IMR-90 (cell line): Measurements from ENCODE around the gene GALNT6. TPM values are rescaled to one million over a fixed set of nuclear protein-coding genes. Genes with fewer than 3 reads are reported as not detected.

Experiments
- ATAC-seq: fragments of 200-7000 bp; cut with Tn5 transposase; 2 replicates; pipeline ENCODE4 v1.9.1; 2020; ENCODE audit warnings: low read depth, mild to moderate bottlenecking, moderate library complexity
- BruUV-seq: library from RNA; stranded (reverse); fragments of 400-500 nt; replicated peaks from 2 replicates; lab custom pipeline; 2021; lab: Mats Ljungman, UMichigan
- CTCF ChIA-PET: fragments of 300-600 bp; formaldehyde crosslinking; extraction: SDS; loops from one replicate; lab custom pipeline; 2021; ENCODE audit warnings: antibody characterized with exemption; lab: Yijun Ruan, JAX
- POLR2A ChIA-PET: fragments of 300-600 bp; sonication (Branson Sonifier 250); formaldehyde crosslinking; loops from one replicate; lab custom pipeline; 2022; ENCODE audit warnings: antibody characterized with exemption; ENCODE audit not compliant: unreplicated experiment; lab: Charles Lee
- DNase-seq: peaks from one replicate; pipeline ENCODE4 v3.0.0; 2013
- H2AFZ ChIP-seq: replicated peaks from 2 replicates; pipeline ENCODE3; 2013; ENCODE audit warnings: low read length, mild to moderate bottlenecking; ENCODE audit not compliant: poor library complexity
- H2AK5ac ChIP-seq: 2 replicates; pipeline ENCODE4 v1.6.1; 2013; ENCODE audit warnings: low read depth, low read length, inconsistent platforms
- H2AK9ac ChIP-seq: replicated peaks from 2 replicates; pipeline ENCODE3; 2013; ENCODE audit warnings: mild to moderate bottlenecking, low read depth, low read length, moderate library complexity; ENCODE audit not compliant: poor library complexity
- H2BK120ac ChIP-seq: 2 replicates; pipeline ENCODE4 v1.6.1; 2013; ENCODE audit warnings: low read depth, low read length, inconsistent platforms
- H2BK15ac ChIP-seq: 3 replicates; pipeline ENCODE4 v1.6.1; 2013; ENCODE audit warnings: low read depth, low read length, inconsistent platforms
- H2BK20ac ChIP-seq: 2 replicates; pipeline ENCODE4 v1.6.1; 2013; ENCODE audit warnings: low read depth, mild to moderate bottlenecking, inconsistent platforms, low read length, moderate library complexity
- H2BK5ac ChIP-seq: 2 replicates; pipeline ENCODE4 v1.6.1; 2013; ENCODE audit warnings: mild to moderate bottlenecking, low read depth, low read length, inconsistent platforms; ENCODE audit not compliant: poor library complexity, severe bottlenecking
- H3K14ac ChIP-seq: replicated peaks from 2 replicates; pipeline ENCODE4 v1.6.1; 2013; ENCODE audit warnings: low read depth, low read length, inconsistent platforms
- H3K18ac ChIP-seq: 2 replicates; pipeline ENCODE4 v1.6.1; 2013; ENCODE audit warnings: low read depth, low read length, control low read depth
- H3K23ac ChIP-seq: 2 replicates; pipeline ENCODE4 v1.6.1; 2013; ENCODE audit warnings: low read depth, low read length, inconsistent platforms
- H3K27ac ChIP-seq: 2 replicates; pipeline ENCODE4 v1.5.1; 2013; ENCODE audit warnings: mild to moderate bottlenecking, control low read depth, low read length; ENCODE audit not compliant: insufficient read depth
- H3K27me3 ChIP-seq: 2 replicates; pipeline ENCODE4 v1.6.1; 2013; ENCODE audit warnings: low read length; ENCODE audit not compliant: control insufficient read depth, insufficient read depth
- H3K36me3 ChIP-seq: 2 replicates; pipeline ENCODE4 v1.6.1; 2013; ENCODE audit warnings: low read length, mixed read lengths; ENCODE audit not compliant: control insufficient read depth, insufficient read depth
- H3K4ac ChIP-seq: 2 replicates; pipeline ENCODE4 v1.6.1; 2013; ENCODE audit warnings: low read depth, low read length, inconsistent platforms
- H3K4me1 ChIP-seq: 2 replicates; pipeline ENCODE4 v1.6.1; 2013; ENCODE audit warnings: low read length, mixed read lengths; ENCODE audit not compliant: control insufficient read depth, insufficient read depth
- H3K4me2 ChIP-seq: 2 replicates; pipeline ENCODE4 v1.6.1; 2013; ENCODE audit warnings: low read depth, mild to moderate bottlenecking, control low read depth, low read length, moderate library complexity
- H3K4me3 ChIP-seq: 2 replicates; pipeline ENCODE4 v1.5.1; 2013; ENCODE audit warnings: low read depth, mild to moderate bottlenecking, control low read depth, low read length, moderate library complexity; ENCODE audit not compliant: insufficient read depth
- H3K56ac ChIP-seq: 2 replicates; pipeline ENCODE4 v1.6.1; 2013; ENCODE audit warnings: low read length, inconsistent platforms; ENCODE audit not compliant: insufficient read depth; ENCODE audit errors: extremely low read depth
- H3K79me1 ChIP-seq, 2 experiments: 2 replicates each; pipeline ENCODE4 v1.6.1; 2013; ENCODE audit warnings: low read length in 2 of 2, inconsistent platforms in 1 of 2, low read depth in 1 of 2
- H3K9ac ChIP-seq: 2 replicates; pipeline ENCODE4 v1.6.1; 2013; ENCODE audit warnings: low read depth, low read length, control low read depth
- H3K9me1 ChIP-seq: 2 replicates; pipeline ENCODE4 v1.6.1; 2013; ENCODE audit warnings: low read length, inconsistent platforms; ENCODE audit not compliant: insufficient read depth
- H3K9me3 ChIP-seq: 2 replicates; pipeline ENCODE4 v1.6.1; 2013; ENCODE audit warnings: low read length; ENCODE audit not compliant: control insufficient read depth, insufficient read depth
- H4K20me1 ChIP-seq: 2 replicates; pipeline ENCODE4 v1.6.1; 2013; ENCODE audit warnings: low read length, inconsistent platforms; ENCODE audit not compliant: insufficient read depth
- H4K5ac ChIP-seq: 2 replicates; pipeline ENCODE4 v1.6.1; 2013; ENCODE audit warnings: mild to moderate bottlenecking, low read depth, low read length, control low read depth
- H4K8ac ChIP-seq, 2 experiments: 2 replicates each; pipeline ENCODE4 v1.6.1; 2013; ENCODE audit warnings: low read depth in 2 of 2, low read length in 2 of 2, control low read depth in 1 of 2, inconsistent platforms in 1 of 2
- H4K91ac ChIP-seq: 2 replicates; pipeline ENCODE4 v1.6.1; 2013; ENCODE audit warnings: low read depth, low read length, inconsistent platforms; ENCODE audit not compliant: insufficient read depth
- BHLHE40 ChIP-seq: fragments of 150-350 bp; IDR thresholded peaks from 2 replicates; pipeline ENCODE4 v1.6.1; 2016; ENCODE audit warnings: mild to moderate bottlenecking, low read depth, low read length
- CEBPB ChIP-seq: IDR thresholded peaks from 2 replicates; pipeline ENCODE4 v1.6.1; 2012; ENCODE audit warnings: low read depth, low read length, improper control_type of control experiment
- CHD1 ChIP-seq: IDR thresholded peaks from 2 replicates; pipeline ENCODE4 v1.6.1; 2012; ENCODE audit warnings: low read depth, low read length, improper control_type of control experiment
- CTCF ChIP-seq: conservative IDR thresholded peaks from 2 replicates; pipeline ENCODE4 v1.5.1; 2012; ENCODE audit warnings: mild to moderate bottlenecking, low read depth, low read length, improper control_type of control experiment
- ELK1 ChIP-seq: fragments of 150-350 bp; IDR thresholded peaks from 2 replicates; pipeline ENCODE4 v1.6.1; 2016; ENCODE audit warnings: low read depth, mild to moderate bottlenecking, low read length, moderate library complexity, borderline replicate concordance
- FOS ChIP-seq: fragments of 150-350 bp; IDR thresholded peaks from 2 replicates; pipeline ENCODE4 v1.6.1; 2016; ENCODE audit warnings: low read depth, low read length
- MAFK ChIP-seq: IDR thresholded peaks from 2 replicates; pipeline ENCODE4 v1.6.1; 2012; ENCODE audit warnings: low read depth, low read length, improper control_type of control experiment
- MAZ ChIP-seq: IDR thresholded peaks from 2 replicates; pipeline ENCODE4 v1.6.1; 2012; ENCODE audit warnings: low read depth, mild to moderate bottlenecking, low read length, improper control_type of control experiment, moderate library complexity, borderline replicate concordance
- MXI1 ChIP-seq: IDR thresholded peaks from 2 replicates; pipeline ENCODE4 v1.6.1; 2012; ENCODE audit warnings: low read depth, mild to moderate bottlenecking, low read length, moderate library complexity, borderline replicate concordance
- NFE2L2 ChIP-seq: fragments of 150-350 bp; IDR thresholded peaks from 2 replicates; pipeline ENCODE4 v1.6.1; 2016; ENCODE audit warnings: low read depth, mild to moderate bottlenecking, low read length
- POLR2A ChIP-seq: IDR thresholded peaks from 2 replicates; pipeline ENCODE4 v1.6.1; 2012; ENCODE audit warnings: mild to moderate bottlenecking, low read depth, low read length
- RAD21 ChIP-seq: IDR thresholded peaks from 2 replicates; pipeline ENCODE4 v1.6.1; 2012; ENCODE audit warnings: low read length, improper control_type of control experiment
- RCOR1 ChIP-seq: IDR thresholded peaks from 2 replicates; pipeline ENCODE4 v1.6.1; 2012; ENCODE audit warnings: mild to moderate bottlenecking, low read length, improper control_type of control experiment; ENCODE audit not compliant: insufficient replicate concordance
- RFX5 ChIP-seq: IDR thresholded peaks from 2 replicates; pipeline ENCODE4 v1.8.0; 2012; ENCODE audit warnings: low read depth, mild to moderate bottlenecking, low read length, moderate library complexity
- SMC3 ChIP-seq: fragments of 150-350 bp; IDR thresholded peaks from 2 replicates; pipeline ENCODE4 v1.6.1; 2016; ENCODE audit warnings: low read depth, mild to moderate bottlenecking, antibody characterized with exemption, low read length, moderate library complexity
- USF2 ChIP-seq: fragments of 150-350 bp; IDR thresholded peaks from 2 replicates; pipeline ENCODE4 v1.6.1; 2017; ENCODE audit warnings: mild to moderate bottlenecking, antibody characterized with exemption, low read length, low read depth
- WGBS, 2 experiments: methylation state at CpG; one replicate each; pipeline versions ENCODE4 v1.1.5 to v1.1.7; 2013; ENCODE audit warnings: missing lambda C conversion rate in 2 of 2; ENCODE audit not compliant: insufficient read length in 1 of 2; ENCODE audit errors: extremely low coverage in 2 of 2; 5-methylcytosine and 5-hydroxymethylcytosine counted together
- dilution Hi-C: fragments of 300-500 bp; cut with HindIII; formaldehyde crosslinking; loops from one replicate; pipeline ENCODE4 v1.14.3; 2018; ENCODE audit warnings: low sequenced_read_pairs; ENCODE audit not compliant: unreplicated experiment
- in situ Hi-C: fragments of 300-500 bp; cut with MboI; formaldehyde crosslinking; loops from 3 replicates; pipeline ENCODE4 v1.14.3; 2019; ENCODE audit warnings: low sequenced_read_pairs, inconsistent platforms, mixed read lengths
- intact Hi-C: fragments of 100-400 bp; cut with micrococcal nuclease; formaldehyde crosslinking; loops from 2 replicates; pipeline ENCODE4 v1.10.0; 2022
- polyA plus RNA-seq, 3 experiments: library from polyadenylated mRNA; depleted of rRNA; stranded (reverse); fragments of >200 nt; gene quantifications; 2 replicates each; pipeline ENCODE4 v1.2.3, GENCODE V29; 2012; ENCODE audit warnings: low replicate concordance in 1 of 3
- total RNA-seq: library from RNA; depleted of rRNA; stranded (reverse); fragments of >200 nt; gene quantifications from 2 replicates; pipeline ENCODE4 v1.2.3, GENCODE V29; 2012

Gene GALNT6
- total and polyA plus RNA-seq, 2 of the 4 experiments (the other 2 are of a cell fraction) = 17.1 to 23.7 TPM

GRCh38 chr12:51417826-51418225 lies 26.6 kb upstream of the GALNT6 start:
- no peaks in the 10 kb centered on the region for H3K4me1 ChIP-seq
- dilution Hi-C loops = no loop called here
- TF ChIP-seq CHD1 (no peak), RFX5 (no peak), RAD21 (no peak), BHLHE40 (no peak), USF2 (no peak), POLR2A (no peak), RCOR1 (no peak), ELK1 (no peak), SMC3 (no peak), FOS (no peak), MAZ (no peak), NFE2L2 (no peak), CEBPB (no peak), CTCF (no peak), MXI1 (no peak), MAFK (no peak)
- H3K4ac ChIP-seq = no peak overlapping the region
- no peak overlapping the region for H2BK20ac ChIP-seq
- H4K20me1 ChIP-seq = no peaks in the 10 kb centered on the region
- H2BK120ac ChIP-seq = no peak overlapping the region
- no peaks in the 10 kb centered on the region for H3K9me1 ChIP-seq
- H3K27ac ChIP-seq = no peak overlapping the region
- no peak overlapping the region for H3K56ac ChIP-seq
- H3K14ac ChIP-seq = no peak overlapping the region
- intact Hi-C loops = no loop called here
- H3K36me3 ChIP-seq = no peaks in the 10 kb centered on the region
- no TSS peak for BruUV-seq
- H3K27me3 ChIP-seq = no peaks in the 10 kb centered on the region; the same call in 1 of the 2 replicates
- no peak for DNase-seq
- 62% methylated on average over 2 of the region's 4 CpGs; no CpG with 5 or more reads in 1 of the 2 experiments for WGBS, 2 experiments
- H3K23ac ChIP-seq = no peak overlapping the region
- no peak overlapping the region for H3K9ac ChIP-seq
- no peak overlapping the region for H4K8ac ChIP-seq
- in situ Hi-C loops = no loop called here
- ChIA-PET POLR2A (no interaction called here), CTCF (interaction anchor here (3.4 kb wide), 1 partner anchor 457 kb away, joined by 11 read pairs; no protein-coding TSS in a partner anchor)
- H4K5ac ChIP-seq = no peak overlapping the region
- no peaks in the 10 kb centered on the region for H3K9me3 ChIP-seq
- H2AK5ac ChIP-seq = no peak overlapping the region
- no peak overlapping the region for H3K4me2 ChIP-seq
- H2BK15ac ChIP-seq = no peak overlapping the region
- no peak overlapping the region for H3K18ac ChIP-seq
- H3K4me3 ChIP-seq = no peak overlapping the region
- H2AFZ ChIP-seq = no peak overlapping the region
- no peak overlapping the region for H4K91ac ChIP-seq
- H3K79me1 ChIP-seq = no peaks in the 10 kb centered on the region
- ATAC-seq = no peak
- H2BK5ac ChIP-seq = no peak overlapping the region
- no peak overlapping the region for H2AK9ac ChIP-seq
